Epithelial cell of umbilical artery (primary cell): ENCODE data around the gene CERS3. TPM values are rescaled to one million over a fixed set of nuclear protein-coding genes. Genes with fewer than 3 reads are reported as not detected.

ENCODE experiments used
- total RNA-seq: library from RNA; depleted of rRNA; stranded (reverse); fragments of >200 nt; gene quantifications from 2 replicates; pipeline ENCODE4 v1.2.3, GENCODE V29; 2014

The CERS3 gene
- not detected in 2 replicates for total RNA-seq

GRCh38 chr15:100528833-100529428 lies at the start of gene CERS3:
CERS3 (minus strand) TSS chr15:100528950; CDS start chr15:100501849, 27,101 bp downstream.

Other genes with a start within 250 kb of the CERS3 start
- 0.15 TPM in 1 of 2 replicates, not detected in the other for gene ADAMTS17, start 187.0 kb downstream of the CERS3 start, total RNA-seq
- gene LINS1, start 73.2 kb upstream of the CERS3 start, total RNA-seq = 8.4 and 26.9 TPM in 2 replicates
- 14.0 and 20.5 TPM in 2 replicates for gene ASB7, start 73.6 kb upstream of the CERS3 start, total RNA-seq